Mucosa of descending colon (tissue), 3 donors: ENCODE measurements around the gene RNF11. TPM values are rescaled to one million over a fixed set of nuclear protein-coding genes. Genes with fewer than 3 reads are reported as not detected.

Experiments used
- ATAC-seq: fragments of 200-7000 bp; cut with Tn5 transposase; one replicate; pipeline ENCODE4 v1.9.1; 2020; ENCODE audit warnings: mild to moderate bottlenecking, moderate library complexity
- DNase-seq, 3 donors: peaks; one replicate each; pipeline ENCODE4 v3.0.0-alpha.2; 2020
- H3K36me3 ChIP-seq: fragments of 200-600 bp; one replicate; pipeline ENCODE4 v1.8.0; 2021; ENCODE audit warnings: low read depth, mild to moderate bottlenecking
- H3K4me1 ChIP-seq: fragments of 200-600 bp; one replicate; pipeline ENCODE4 v1.8.0; 2021; ENCODE audit warnings: low read depth, mild to moderate bottlenecking
- H3K4me3 ChIP-seq: fragments of 200-600 bp; one replicate; pipeline ENCODE4 v1.8.0; 2021; ENCODE audit warnings: mild to moderate bottlenecking
- H3K9me3 ChIP-seq: fragments of 200-600 bp; one replicate; pipeline ENCODE4 v1.8.0; 2021; ENCODE audit warnings: mild to moderate bottlenecking
- CTCF ChIP-seq: fragments of 200-600 bp; IDR thresholded peaks from one replicate; pipeline ENCODE4 v1.8.0; 2022; ENCODE audit warnings: antibody characterized with exemption, mild to moderate bottlenecking
- intact Hi-C, 2 donors: fragments of 100-400 bp; cut with DNase I in 1 of 2; cut with micrococcal nuclease in 1 of 2; formaldehyde crosslinking; loops; one replicate each; pipeline versions ENCODE4 v1.11.0 to v1.11.1; 2022; cut with DNase I, micrococcal nuclease
- total RNA-seq, 3 donors: library from RNA; stranded (reverse); fragmentation: NEBNext Ultra II Directional in 2 of 3; extraction: Animal tissue kit (Norgen Biotek cat#: 25700) in 2 of 3; gene quantifications; one replicate each; pipeline versions ENCODE4 v1.2.1 to v1.2.4, GENCODE V29; 2021 to 2023
- donor health status: DM: no; HTN: no; CAD: no; lungs with moderate emphysema.
- donor health status: DM: no; HTN: no; CAD: no.
- donor health status: DM: no; HTN: yes; CAD: no.

Gene RNF11
- total RNA-seq, 3 donors from 2014 or later = 66.7 to 117 (median 84.7) TPM

GRCh38 chr1:51287966-51288365, 51.9 kb downstream of the RNF11 start:
- no peak for TF ChIP-seq CTCF
- Histone ChIP-seq H3K36me3 (no peaks in the 10 kb centered on the region), H3K4me3 (no peak overlapping the region), H3K9me3 (no peaks in the 10 kb centered on the region), H3K4me1 (no peaks in the 10 kb centered on the region)
- intact Hi-C loops = no loop called here
- ATAC-seq = no peak
- no peak for DNase-seq

- Histone ChIP-seq H3K4me1 (no peaks in the 10 kb centered on the region), H3K36me3 (no peaks in the 10 kb centered on the region), H3K9me3 (no peaks in the 10 kb centered on the region), H3K4me3 (no peak overlapping the region)
- ATAC-seq (no peak), DNase-seq (no peak)
- no peak for TF ChIP-seq CTCF
- intact Hi-C loops = no loop called here
These were observed 52.5 kb downstream of the RNF11 start for GRCh38 chr1:51288578-51288977.

GRCh38 chr1:51289676-51290488, 53.8 kb downstream of the RNF11 start:
- ATAC-seq (no peak), DNase-seq (no peak)
- H3K9me3 ChIP-seq = no peaks in the 10 kb centered on the region
- no peak for TF ChIP-seq CTCF
- no peak overlapping the region for H3K4me3 ChIP-seq
- no peaks in the 10 kb centered on the region for H3K4me1 ChIP-seq
- intact Hi-C loops = no loop called here
- no peaks in the 10 kb centered on the region for H3K36me3 ChIP-seq

- DNase-seq (no peak), ATAC-seq (no peak)
- Histone ChIP-seq H3K4me1 (no peaks in the 10 kb centered on the region), H3K4me3 (no peak overlapping the region), H3K36me3 (no peaks in the 10 kb centered on the region), H3K9me3 (no peaks in the 10 kb centered on the region)
- intact Hi-C loops = no loop called here
- no peak for TF ChIP-seq CTCF
These were observed 54.4 kb downstream of the RNF11 start for GRCh38 chr1:51290489-51290847.

- TF ChIP-seq CTCF = no peak
- no peaks in the 10 kb centered on the region for H3K9me3 ChIP-seq
- H3K4me3 ChIP-seq = no peak overlapping the region
- H3K4me1 ChIP-seq = peaks cover 12% of the 10 kb centered on the region
- ATAC-seq = no peak
- intact Hi-C loops = no loop called here
- H3K36me3 ChIP-seq = no peaks in the 10 kb centered on the region
- DNase-seq = no peak
These were observed 57.9 kb downstream of the RNF11 start for GRCh38 chr1:51293898-51294515.
